Muscle of leg (tissue), 11 donors: ENCODE data around the gene SLC51A. TPM values are rescaled to one million over a fixed set of nuclear protein-coding genes. Genes with fewer than 3 reads are reported as not detected.

Experiments
- DNase-seq: peaks from one replicate; pipeline ENCODE4 v3.0.0; 2013
- H3K27ac ChIP-seq: one replicate; pipeline ENCODE4 v1.5.1; 2013; ENCODE audit warnings: mild to moderate bottlenecking, low read length, control low read depth
- H3K27me3 ChIP-seq: one replicate; pipeline ENCODE4 v1.6.1; 2013; ENCODE audit warnings: low read length; ENCODE audit not compliant: control insufficient read depth, insufficient read depth
- H3K36me3 ChIP-seq: one replicate; pipeline ENCODE4 v1.6.1; 2013; ENCODE audit warnings: low read length; ENCODE audit not compliant: control insufficient read depth, insufficient read depth
- H3K4me1 ChIP-seq: one replicate; pipeline ENCODE4 v1.6.1; 2013; ENCODE audit warnings: low read length; ENCODE audit not compliant: control insufficient read depth, insufficient read depth
- H3K4me3 ChIP-seq: one replicate; pipeline ENCODE4 v1.5.1; 2013; ENCODE audit warnings: low read length, control low read depth
- H3K9me3 ChIP-seq: replicated peaks from 2 replicates; pipeline ENCODE4 v1.6.1; 2013; ENCODE audit warnings: low read depth, low read length; ENCODE audit not compliant: control insufficient read depth
- WGBS: methylation state at CpG from one replicate; pipeline ENCODE4 v1.1.5; 2013; ENCODE audit warnings: missing lambda C conversion rate; ENCODE audit not compliant: insufficient coverage; 5-methylcytosine and 5-hydroxymethylcytosine counted together
- polyA plus RNA-seq, 8 donors: library from polyadenylated mRNA; unstranded; fragments of 120-200 nt; gene quantifications; one replicate each; pipeline versions ENCODE4 v1.2.1 to v1.2.3, GENCODE V29; 2013; ENCODE audit warnings: inconsistent platforms in 1 of 8, low replicate concordance in 1 of 8; ENCODE audit not compliant: insufficient read length in 8 of 8, insufficient read depth in 1 of 8
- total RNA-seq: library from RNA; stranded (reverse); fragments of 120-200 nt; gene quantifications from one replicate; pipeline ENCODE4 v1.2.4, GENCODE V29; 2013

The SLC51A gene
- total and polyA plus RNA-seq, 9 donors, result 0.44 to 9.0 (median 6.5) TPM

- H3K27me3 ChIP-seq, result peaks cover 3% of the 10 kb centered on the region
- no peaks in the 10 kb centered on the region for H3K9me3 ChIP-seq
- no peak overlapping the region for H3K4me3 ChIP-seq
- DNase-seq, result no peak
- H3K27ac ChIP-seq, result no peak overlapping the region
- H3K4me1 ChIP-seq, result peaks cover 15% of the 10 kb centered on the region
- 91% methylated on average over 7 of the region's 10 CpGs for WGBS
- H3K36me3 ChIP-seq, result no peaks in the 10 kb centered on the region
These were observed 8.8 kb downstream of the SLC51A start for GRCh38 chr3:196225086-196225485.

GRCh38 chr3:196225763-196226364, 9.5 kb downstream of the SLC51A start:
- peaks cover 3% of the 10 kb centered on the region for H3K27me3 ChIP-seq
- H3K4me3 ChIP-seq, result no peak overlapping the region
- no peak overlapping the region for H3K27ac ChIP-seq
- H3K9me3 ChIP-seq, result no peaks in the 10 kb centered on the region
- peaks cover 14% of the 10 kb centered on the region for H3K4me1 ChIP-seq
- no peak for DNase-seq
- WGBS, result 85% methylated on average over 13 of the region's 15 CpGs
- H3K36me3 ChIP-seq, result no peaks in the 10 kb centered on the region

- Histone ChIP-seq H3K4me3 (no peak overlapping the region), H3K4me1 (peaks cover 14% of the 10 kb centered on the region), H3K36me3 (no peaks in the 10 kb centered on the region), H3K27ac (no peak overlapping the region), H3K27me3 (peaks cover 3% of the 10 kb centered on the region), H3K9me3 (no peaks in the 10 kb centered on the region)
- 74% methylated on average over 10 of the region's 14 CpGs for WGBS
- DNase-seq, result no peak
These were observed 10.8 kb downstream of the SLC51A start for GRCh38 chr3:196227121-196227561.

GRCh38 chr3:196227629-196228493, 11.5 kb downstream of the SLC51A start:
- no peak overlapping the region for H3K27ac ChIP-seq
- peaks cover 3% of the 10 kb centered on the region for H3K27me3 ChIP-seq
- no peak for DNase-seq
- H3K4me1 ChIP-seq, result peaks cover 14% of the 10 kb centered on the region
- 46% methylated on average over 21 of the region's 24 CpGs for WGBS
- no peak overlapping the region for H3K4me3 ChIP-seq
- H3K9me3 ChIP-seq, result no peaks in the 10 kb centered on the region
- no peaks in the 10 kb centered on the region for H3K36me3 ChIP-seq

GRCh38 chr3:196232154-196232881, 16.0 kb downstream of the SLC51A start:
- DNase-seq, result no peak
- Histone ChIP-seq H3K36me3 (peaks cover 10% of the 10 kb centered on the region), H3K27ac (no peak overlapping the region), H3K4me1 (peaks cover 8% of the 10 kb centered on the region), H3K4me3 (no peak overlapping the region), H3K9me3 (no peaks in the 10 kb centered on the region), H3K27me3 (peaks cover 3% of the 10 kb centered on the region)
- 90% methylated on average over 9 of the region's 12 CpGs for WGBS

- Histone ChIP-seq H3K4me1 (peaks cover 3% of the 10 kb centered on the region), H3K4me3 (no peak overlapping the region), H3K27ac (no peak overlapping the region), H3K27me3 (peaks cover under 1% of the 10 kb centered on the region), H3K9me3 (no peaks in the 10 kb centered on the region), H3K36me3 (peaks cover 16% of the 10 kb centered on the region)
- DNase-seq, result no peak
- WGBS, result 60% methylated on average over 1 of the region's 8 CpGs
These were observed 16.5 kb downstream of the SLC51A start for GRCh38 chr3:196232882-196233251.

- peak; percentile 52 for DNase-seq
- Histone ChIP-seq H3K36me3 (peaks cover 33% of the 10 kb centered on the region), H3K27me3 (no peaks in the 10 kb centered on the region), H3K4me3 (no peak overlapping the region), H3K9me3 (no peaks in the 10 kb centered on the region), H3K4me1 (no peaks in the 10 kb centered on the region), H3K27ac (no peak overlapping the region)
- 50% methylated on average over 9 of the region's 12 CpGs for WGBS
These were observed 19.3 kb downstream of the SLC51A start for GRCh38 chr3:196235452-196236122.

GRCh38 chr3:196236223-196236622, 19.9 kb downstream of the SLC51A start:
- peaks cover 35% of the 10 kb centered on the region for H3K36me3 ChIP-seq
- H3K27ac ChIP-seq, result no peak overlapping the region
- H3K4me1 ChIP-seq, result no peaks in the 10 kb centered on the region
- peak; percentile 39 for DNase-seq
- no peak overlapping the region for H3K4me3 ChIP-seq
- no peaks in the 10 kb centered on the region for H3K27me3 ChIP-seq
- WGBS, result 84% methylated on average over 3 of the region's 8 CpGs
- H3K9me3 ChIP-seq, result no peaks in the 10 kb centered on the region

- no peaks in the 10 kb centered on the region for H3K4me1 ChIP-seq
- H3K4me3 ChIP-seq, result no peak overlapping the region
- peaks cover 44% of the 10 kb centered on the region for H3K36me3 ChIP-seq
- no peak for DNase-seq
- no peaks in the 10 kb centered on the region for H3K27me3 ChIP-seq
- H3K9me3 ChIP-seq, result no peaks in the 10 kb centered on the region
- 78% methylated on average over 5 of the region's 5 CpGs for WGBS
- H3K27ac ChIP-seq, result no peak overlapping the region
These were observed 20.9 kb downstream of the SLC51A start for GRCh38 chr3:196237203-196237602.
